ENCODE measurements around the gene SHISAL2A.

SHISAL2A gene

GRCh38 chr1:52615489-52616042, 17.4 kb upstream of the SHISAL2A start:
- DNase-seq, result no peak

GRCh38 chr1:52621950-52622349, 11.0 kb upstream of the SHISAL2A start:
- no peak for DNase-seq

GRCh38 chr1:52623812-52624211, 9.2 kb upstream of the SHISAL2A start:
- DNase-seq, result no peak

- DNase-seq, result no peak
Measured at GRCh38 chr1:52627028-52627427, 5.9 kb upstream of the SHISAL2A start.

GRCh38 chr1:52628614-52629324, 4.2 kb upstream of the SHISAL2A start:
- no peak for DNase-seq

- peak; percentile 57 for DNase-seq
Measured at GRCh38 chr1:52629325-52629643, 3.7 kb upstream of the SHISAL2A start.

- DNase-seq, result no peak
Measured at GRCh38 chr1:52629667-52630066, 3.3 kb upstream of the SHISAL2A start.

GRCh38 chr1:52631759-52632331, 1.1 kb upstream of the SHISAL2A start:
- no peak for DNase-seq

- DNase-seq, result peak; percentile 81
Measured at GRCh38 chr1:52633291-52633754, 355 bp downstream of the SHISAL2A start.

GRCh38 chr1:52634111-52634510, 1.1 kb downstream of the SHISAL2A start:
- DNase-seq, result no peak

GRCh38 chr1:52635321-52636089, 2.5 kb downstream of the SHISAL2A start:
- no peak for DNase-seq

GRCh38 chr1:52636721-52637695, 4.0 kb downstream of the SHISAL2A start:
- DNase-seq, result no peak

- DNase-seq, result no peak
Measured at GRCh38 chr1:52637946-52638345, 5.0 kb downstream of the SHISAL2A start.

GRCh38 chr1:52640697-52641096, 7.7 kb downstream of the SHISAL2A start:
- no peak for DNase-seq

- no peak for DNase-seq
Measured at GRCh38 chr1:52641307-52641706, 8.3 kb downstream of the SHISAL2A start.

GRCh38 chr1:52645261-52645660, 12.3 kb downstream of the SHISAL2A start:
- no peak for DNase-seq

- DNase-seq, result no peak
Measured at GRCh38 chr1:52651904-52652303, 18.9 kb downstream of the SHISAL2A start.

- DNase-seq, result no peak
Measured at GRCh38 chr1:52653207-52653849, 20.4 kb downstream of the SHISAL2A start.

- no peak for DNase-seq
Measured at GRCh38 chr1:52654063-52654462, 21.1 kb downstream of the SHISAL2A start.

GRCh38 chr1:52657702-52658101, 24.7 kb downstream of the SHISAL2A start:
- no peak for DNase-seq

GRCh38 chr1:52658795-52659194, 25.8 kb downstream of the SHISAL2A start:
- no peak for DNase-seq

GRCh38 chr1:52659356-52659755, 26.4 kb downstream of the SHISAL2A start:
- DNase-seq, result no peak

Data from right kidney (tissue), 1 donor.